Airway epithelial cell (primary cell): ENCODE measurements around the gene B9D2. TPM values are rescaled to one million over a fixed set of nuclear protein-coding genes. Genes with fewer than 3 reads are reported as not detected.

Source experiments
- total RNA-seq: library from RNA; depleted of rRNA; stranded (reverse); fragments of >200 nt; gene quantifications from 2 replicates; pipeline ENCODE4 v1.2.3, GENCODE V29; 2015

Gene B9D2
- 3.0 and 3.4 TPM in 2 replicates for total RNA-seq

GRCh38 chr19:41363753-41364523 lies at the start of gene B9D2:
B9D2 (minus strand) TSS chr19:41364149; CDS start chr19:41363519, 630 bp downstream.

GRCh38 chr19:41397086-41398049 lies 33.4 kb upstream of the B9D2 start, which contains the start of the genes BCKDHA and EXOSC5:
BCKDHA (plus strand) TSS chr19:41397818; CDS start chr19:41397828, 10 bp downstream.
EXOSC5 (minus strand) TSS chr19:41397359; CDS start chr19:41397328, 31 bp downstream.

GRCh38 chr19:41376241-41376997 lies 12.5 kb upstream of the B9D2 start, which contains the start of gene TMEM91:
TMEM91 (plus strand) TSS chr19:41376533; CDS start chr19:41378310, 1,777 bp downstream.

GRCh38 chr19:41353466-41354342 lies 10.2 kb downstream of the B9D2 start, which contains the start of gene TGFB1:
TGFB1 (minus strand) TSS chr19:41353922; CDS start chr19:41353044, 878 bp downstream.

GRCh38 chr19:41310033-41310831 lies 53.7 kb downstream of the B9D2 start, which contains the start of gene CCDC97:
CCDC97 (plus strand) TSS chr19:41310172; CDS start chr19:41310311, 139 bp downstream.

Other genes starting within 250 kb of the B9D2 start
- 0.07 TPM in 1 of 2 replicates, not detected in the other for gene CYP2F1, start 249.7 kb downstream of the B9D2 start, total RNA-seq
- 24.9 and 26.9 TPM in 2 replicates for gene CYP2S1, start 170.9 kb downstream of the B9D2 start, total RNA-seq
- gene AXL, start 144.9 kb downstream of the B9D2 start, total RNA-seq = 73.9 and 87.1 TPM in 2 replicates
- 117 and 139 TPM in 2 replicates for gene HNRNPUL1, start 99.8 kb downstream of the B9D2 start, total RNA-seq
- gene CCDC97, start 54.0 kb downstream of the B9D2 start, total RNA-seq = 12.1 and 15.2 TPM in 2 replicates
- gene TGFB1, start 10.2 kb downstream of the B9D2 start, total RNA-seq = 22.7 and 29.6 TPM in 2 replicates
- gene TMEM91, start 12.4 kb upstream of the B9D2 start, total RNA-seq = 3.9 and 6.8 TPM in 2 replicates
- 25.2 and 29.5 TPM in 2 replicates for gene EXOSC5, start 33.2 kb upstream of the B9D2 start, total RNA-seq
- gene BCKDHA, start 33.7 kb upstream of the B9D2 start, total RNA-seq = 32.9 and 52.9 TPM in 2 replicates
- 5.9 and 7.5 TPM in 2 replicates for gene B3GNT8, start 63.2 kb upstream of the B9D2 start, total RNA-seq
- 46.4 and 48.8 TPM in 2 replicates for gene DMAC2, start 75.8 kb upstream of the B9D2 start, total RNA-seq
- not detected in 2 replicates for gene ERICH4, start 79.0 kb upstream of the B9D2 start, total RNA-seq
- gene CEACAM21, start 212.0 kb upstream of the B9D2 start, total RNA-seq = not detected in 2 replicates